DND-41 (cell line): ENCODE measurements around the gene GRM7.

ENCODE experiments used
- ATAC-seq: fragments of 200-7000 bp; cut with Tn5 transposase; 3 replicates; pipeline ENCODE4 v1.9.1; 2021; ENCODE audit warnings: low read depth; ENCODE audit not compliant: insufficient read depth
- DNase-seq: peaks from one replicate; pipeline ENCODE4 v3.0.0-alpha.2; 2020
- H2AFZ ChIP-seq: 2 replicates; pipeline ENCODE4 v1.6.0; 2012; ENCODE audit warnings: low read depth, low read length
- H3K27ac ChIP-seq: 2 replicates; pipeline ENCODE4 v1.5.1; 2012; ENCODE audit warnings: low read length, inconsistent platforms
- H3K27me3 ChIP-seq: fragments of 200-600 bp; sonication (generic); 2 replicates; pipeline ENCODE4 v1.6.0; 2012; ENCODE audit warnings: low read length, mild to moderate bottlenecking, inconsistent platforms; ENCODE audit not compliant: insufficient read depth, poor library complexity
- H3K36me3 ChIP-seq: 2 replicates; pipeline ENCODE4 v1.5.1; 2012; ENCODE audit warnings: low read length, inconsistent platforms; ENCODE audit not compliant: insufficient read depth
- H3K4me1 ChIP-seq: 2 replicates; pipeline ENCODE4 v1.5.1; 2012; ENCODE audit warnings: mild to moderate bottlenecking, low read length; ENCODE audit not compliant: insufficient read depth
- H3K4me2 ChIP-seq: 2 replicates; pipeline ENCODE4 v1.6.0; 2012; ENCODE audit warnings: mild to moderate bottlenecking, moderate library complexity, low read length, inconsistent platforms; ENCODE audit not compliant: insufficient read depth
- H3K4me3 ChIP-seq, 2 experiments: fragments of 200-600 bp in 1 of 2; shearing (Covaris generic) in 1 of 2; 2 replicates each; pipeline ENCODE4 v1.5.1; 2012 to 2016; ENCODE audit warnings: inconsistent platforms in 2 of 2, low read length in 2 of 2, mild to moderate bottlenecking in 2 of 2, low read depth in 1 of 2, moderate library complexity in 1 of 2
- H3K79me2 ChIP-seq: 2 replicates; pipeline ENCODE4 v1.6.0; 2012; ENCODE audit warnings: low read length, inconsistent platforms; ENCODE audit not compliant: insufficient read depth
- H3K9ac ChIP-seq: 2 replicates; pipeline ENCODE4 v1.6.0; 2012; ENCODE audit warnings: low read depth, mild to moderate bottlenecking, inconsistent platforms, low read length, moderate library complexity
- H3K9me3 ChIP-seq: 2 replicates; pipeline ENCODE4 v1.5.1; 2012; ENCODE audit warnings: low read length, moderate library complexity, mild to moderate bottlenecking, inconsistent platforms; ENCODE audit not compliant: insufficient read depth, severe bottlenecking
- H4K20me1 ChIP-seq: 2 replicates; pipeline ENCODE4 v1.6.0; 2012; ENCODE audit warnings: low read length; ENCODE audit not compliant: insufficient read depth
- CTCF ChIP-seq: IDR thresholded peaks from 2 replicates; pipeline ENCODE4 v1.5.1; 2012; ENCODE audit warnings: borderline replicate concordance, low read length, moderate library complexity, mild to moderate bottlenecking; ENCODE audit not compliant: poor library complexity, severe bottlenecking; ENCODE audit errors: extremely low read depth
- EZH2 ChIP-seq: IDR thresholded peaks from 3 replicates; pipeline ENCODE4 v1.6.1; 2012; ENCODE audit warnings: borderline replicate concordance, low read depth, mild to moderate bottlenecking, moderate library complexity, low read length, inconsistent platforms; ENCODE audit not compliant: severe bottlenecking

GRM7 gene

GRCh38 chr3:7205962-7206361, 345.0 kb downstream of the GRM7 start:
- no peak for ATAC-seq
- Histone ChIP-seq H2AFZ (no peak overlapping the region), H3K4me3 (no peak overlapping the region), H3K27ac (no peak overlapping the region), H4K20me1 (no peaks in the 10 kb centered on the region), H3K9me3 (no peaks in the 10 kb centered on the region), H3K36me3 (no peaks in the 10 kb centered on the region), H3K9ac (no peak overlapping the region), H3K4me2 (no peak overlapping the region), H3K79me2 (no peaks in the 10 kb centered on the region), H3K27me3 (no peaks in the 10 kb centered on the region), H3K4me1 (no peaks in the 10 kb centered on the region)
- TF ChIP-seq CTCF (no peak), EZH2 (no peak)
- no peak for DNase-seq

- Histone ChIP-seq H3K27ac (no peak overlapping the region), H3K79me2 (no peaks in the 10 kb centered on the region), H4K20me1 (no peaks in the 10 kb centered on the region), H3K9me3 (no peaks in the 10 kb centered on the region), H3K27me3 (no peaks in the 10 kb centered on the region), H3K36me3 (no peaks in the 10 kb centered on the region), H3K9ac (no peak overlapping the region), H2AFZ (no peak overlapping the region), H3K4me2 (no peak overlapping the region), H3K4me3 (no peak overlapping the region), H3K4me1 (no peaks in the 10 kb centered on the region)
- TF ChIP-seq EZH2 (no peak), CTCF (no peak)
- DNase-seq (no peak), ATAC-seq (no peak)
Measured at GRCh38 chr3:7207125-7207524, 346.2 kb downstream of the GRM7 start.

- Histone ChIP-seq H3K9me3 (no peaks in the 10 kb centered on the region), H2AFZ (no peak overlapping the region), H3K79me2 (no peaks in the 10 kb centered on the region), H3K27me3 (no peaks in the 10 kb centered on the region), H4K20me1 (no peaks in the 10 kb centered on the region), H3K36me3 (no peaks in the 10 kb centered on the region), H3K4me1 (no peaks in the 10 kb centered on the region), H3K9ac (no peak overlapping the region), H3K4me3 (no peak overlapping the region), H3K27ac (no peak overlapping the region), H3K4me2 (no peak overlapping the region)
- TF ChIP-seq EZH2: no peak
- no peak for TF ChIP-seq CTCF
- DNase-seq: no peak
- no peak for ATAC-seq
Measured at GRCh38 chr3:7207928-7208327, 347.0 kb downstream of the GRM7 start.

- Histone ChIP-seq H4K20me1 (no peaks in the 10 kb centered on the region), H3K4me1 (no peaks in the 10 kb centered on the region), H3K9me3 (no peaks in the 10 kb centered on the region), H3K79me2 (no peaks in the 10 kb centered on the region), H3K9ac (no peak overlapping the region), H3K36me3 (no peaks in the 10 kb centered on the region), H3K4me2 (no peak overlapping the region), H2AFZ (no peak overlapping the region), H3K27me3 (no peaks in the 10 kb centered on the region), H3K27ac (no peak overlapping the region), H3K4me3 (no peak overlapping the region)
- ATAC-seq (no peak), DNase-seq (no peak)
- TF ChIP-seq EZH2: no peak
- no peak for TF ChIP-seq CTCF
Measured at GRCh38 chr3:7209098-7209497, 348.2 kb downstream of the GRM7 start.
